GM21381 (cell line): Measurements from ENCODE around the gene CDC42BPA.
A peak's percentile ranks its signal among the peaks of the same experiment; 100 is the strongest.

Experiments used
- ATAC-seq: cut with Tn5 transposase; IDR thresholded peaks from one replicate; pipeline ENCODE4 v1.9.1; 2021; ENCODE audit warnings: mild to moderate bottlenecking, moderate library complexity; ENCODE audit not compliant: unreplicated experiment

Gene CDC42BPA

GRCh38 chr1:227335242-227336020, 17.1 kb upstream of the CDC42BPA start:
- no peak for ATAC-seq

DNA sequence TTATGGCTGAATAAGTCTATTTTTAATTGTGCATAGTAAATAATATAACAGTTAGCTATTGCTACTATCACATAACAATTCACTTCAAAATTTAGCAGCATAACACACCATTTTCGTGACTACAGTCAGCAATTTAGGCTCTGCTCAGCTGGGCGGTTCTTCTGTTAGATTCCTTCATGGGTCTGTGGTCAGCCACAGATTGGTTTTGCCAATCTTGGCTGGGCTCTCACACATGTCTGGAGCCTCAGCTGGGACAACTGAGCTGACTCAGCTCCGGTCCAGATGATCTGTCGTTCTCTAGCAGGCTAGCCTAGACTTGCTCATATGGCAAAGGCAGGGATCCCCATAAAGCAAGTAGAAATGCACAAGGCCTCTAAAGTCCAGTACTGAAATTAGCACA, 15.1 kb upstream of the CDC42BPA start:
- ATAC-seq = no peak

DNA sequence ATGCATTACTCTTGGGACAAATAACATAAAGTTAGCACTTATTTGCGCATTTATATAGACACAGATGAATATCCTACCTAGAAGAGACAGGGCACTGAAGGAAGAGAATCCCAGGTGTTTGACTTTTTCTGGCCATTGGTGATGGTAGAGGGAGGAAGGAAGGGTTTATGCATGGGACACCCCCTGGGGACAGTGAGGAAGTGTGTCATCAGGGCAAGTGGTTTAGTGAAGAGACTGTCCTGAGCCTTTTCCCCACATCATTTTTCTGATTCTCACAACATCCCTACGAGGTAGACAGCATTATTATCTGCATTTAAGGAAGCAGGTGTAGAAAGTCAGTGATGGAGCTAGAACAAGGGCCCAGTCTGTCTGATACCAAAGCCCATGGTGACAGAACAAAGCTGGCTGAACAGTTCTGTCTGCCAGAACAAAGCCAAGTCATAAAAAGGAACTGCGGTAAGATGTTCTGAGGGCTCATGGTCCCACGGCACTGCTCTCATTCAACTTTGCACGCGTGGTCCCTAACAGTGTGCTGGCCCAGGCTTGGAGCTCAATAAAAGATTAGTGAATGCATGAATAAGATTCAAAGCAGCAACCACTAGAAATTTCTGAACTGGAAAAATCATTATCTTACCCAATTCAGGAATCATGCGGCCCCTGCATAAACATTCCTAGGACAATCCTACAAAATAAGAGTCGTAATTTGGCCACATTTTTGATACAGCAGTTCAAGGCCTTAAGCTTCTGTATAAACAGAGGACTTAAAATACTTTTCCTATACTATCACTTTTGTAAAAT, 12.2 kb upstream of the CDC42BPA start:
- ATAC-seq = no peak

GRCh38 chr1:227328405-227329019, 10.2 kb upstream of the CDC42BPA start:
- ATAC-seq = no peak

- no peak for ATAC-seq
These were observed 6.9 kb upstream of the CDC42BPA start for GRCh38 chr1:227325156-227325555.

DNA sequence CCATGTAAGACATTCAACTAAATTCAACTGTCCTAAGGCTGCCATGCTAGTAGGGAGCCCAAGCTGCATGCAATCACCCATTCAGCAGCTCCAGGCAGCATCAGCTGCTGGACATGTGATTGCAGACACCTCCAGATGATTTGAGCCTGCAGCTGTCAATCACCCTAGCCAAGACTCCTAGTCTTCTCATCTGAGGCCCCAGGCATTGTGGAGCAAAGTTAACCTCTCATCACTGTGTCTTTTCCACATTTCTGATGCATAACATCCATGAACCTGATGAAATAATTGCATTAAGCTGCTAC, 5.6 kb upstream of the CDC42BPA start:
- ATAC-seq = no peak

DNA sequence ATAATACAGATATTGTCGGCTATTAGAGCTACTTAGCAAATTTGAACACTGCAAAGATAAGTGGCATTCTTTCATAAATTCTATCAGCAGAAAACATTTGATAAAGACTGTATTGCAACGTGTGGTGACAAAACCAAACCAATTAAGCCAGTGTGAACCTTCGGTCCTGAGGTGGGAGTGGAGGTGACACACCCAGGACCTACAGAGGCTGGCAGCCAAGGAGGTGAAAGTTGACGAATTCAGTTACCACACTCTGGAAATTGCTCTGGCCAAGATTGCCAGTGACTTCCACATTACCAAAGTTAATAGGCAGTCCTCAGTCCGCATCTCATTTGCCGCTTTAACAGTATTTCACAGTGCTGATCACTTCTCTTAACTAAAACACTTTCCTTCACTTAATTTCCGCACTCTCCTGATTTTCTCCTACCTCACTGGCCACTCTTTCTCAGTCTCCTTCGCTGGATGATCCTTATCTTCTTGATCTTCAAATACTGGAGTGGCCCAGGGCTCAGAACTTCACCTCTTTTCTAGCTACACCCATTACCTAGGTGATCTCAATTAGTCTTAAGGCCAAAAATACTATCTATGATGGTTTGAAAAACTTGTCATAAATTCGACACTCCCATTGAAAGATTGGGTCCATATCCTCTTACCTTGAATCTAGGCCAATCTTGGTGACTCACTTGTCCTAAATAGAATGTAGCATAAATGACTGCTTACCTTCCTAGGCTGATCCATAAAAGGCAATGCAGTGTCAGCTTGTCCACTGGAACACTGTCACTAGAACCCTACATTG, 5.1 kb upstream of the CDC42BPA start:
- ATAC-seq = no peak

GRCh38 chr1:227322376-227322775, 4.1 kb upstream of the CDC42BPA start:
- ATAC-seq = no peak

GRCh38 chr1:227321035-227321434, 2.7 kb upstream of the CDC42BPA start:
- ATAC-seq = peak; percentile 48

- no peak for ATAC-seq
These were observed 2.2 kb upstream of the CDC42BPA start for GRCh38 chr1:227320476-227320875.

GRCh38 chr1:227318853-227319607, 738 bp upstream of the CDC42BPA start:
- ATAC-seq = no peak

GRCh38 chr1:227317523-227318015, 723 bp downstream of the CDC42BPA start:
- ATAC-seq = no peak

GRCh38 chr1:227317011-227317451, 1.3 kb downstream of the CDC42BPA start:
- ATAC-seq = no peak

DNA sequence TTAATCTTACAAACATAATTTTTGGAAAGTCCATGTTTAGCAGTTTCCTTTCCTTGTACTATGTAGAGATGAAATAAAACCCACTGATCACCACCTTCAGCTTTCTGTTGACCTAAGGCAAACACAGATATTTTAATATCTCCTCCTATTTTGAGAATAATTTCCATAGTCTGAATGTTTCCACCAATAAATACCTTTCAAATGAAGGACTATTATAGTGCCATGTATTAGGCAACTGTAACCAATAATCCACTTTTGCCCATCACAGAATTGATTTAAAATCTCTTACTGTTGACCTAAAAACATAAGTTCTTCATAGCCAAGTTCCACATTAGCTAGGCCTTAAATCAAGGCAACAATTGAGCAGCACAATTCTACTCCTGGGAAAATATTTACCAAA, 1.8 kb downstream of the CDC42BPA start:
- ATAC-seq = no peak

DNA sequence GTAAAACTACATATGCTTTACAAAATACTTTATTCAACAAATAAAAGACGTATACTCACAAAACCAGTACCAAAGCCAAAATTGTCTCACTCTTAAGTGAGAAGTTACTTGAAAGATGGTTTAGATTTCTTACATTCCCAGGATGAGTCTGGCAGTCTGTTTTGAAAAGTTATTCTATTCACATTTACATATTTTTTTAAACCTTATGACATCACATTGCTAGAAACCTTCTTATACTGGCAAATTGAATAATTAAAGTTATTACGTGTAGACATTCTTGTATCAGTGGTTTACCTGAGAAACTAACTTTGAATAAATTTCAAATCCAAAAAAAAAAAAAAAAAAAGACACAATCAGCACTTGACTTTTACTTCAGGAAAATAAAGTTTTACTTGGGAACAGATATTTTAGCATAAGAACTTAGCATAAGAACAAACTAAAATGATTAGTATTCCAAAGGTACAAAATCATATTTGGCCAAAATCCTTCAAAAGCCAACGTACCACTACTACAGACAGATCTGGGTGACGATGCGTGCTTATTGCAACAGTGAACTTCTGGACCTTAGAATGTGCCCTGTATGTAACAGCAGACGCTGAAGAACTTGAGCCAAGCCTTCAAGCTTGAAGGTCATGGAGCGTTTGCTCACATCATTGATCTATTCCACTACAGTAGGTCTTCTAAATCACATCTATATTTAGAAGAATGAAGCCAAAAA, 2.5 kb downstream of the CDC42BPA start:
- ATAC-seq = no peak

DNA sequence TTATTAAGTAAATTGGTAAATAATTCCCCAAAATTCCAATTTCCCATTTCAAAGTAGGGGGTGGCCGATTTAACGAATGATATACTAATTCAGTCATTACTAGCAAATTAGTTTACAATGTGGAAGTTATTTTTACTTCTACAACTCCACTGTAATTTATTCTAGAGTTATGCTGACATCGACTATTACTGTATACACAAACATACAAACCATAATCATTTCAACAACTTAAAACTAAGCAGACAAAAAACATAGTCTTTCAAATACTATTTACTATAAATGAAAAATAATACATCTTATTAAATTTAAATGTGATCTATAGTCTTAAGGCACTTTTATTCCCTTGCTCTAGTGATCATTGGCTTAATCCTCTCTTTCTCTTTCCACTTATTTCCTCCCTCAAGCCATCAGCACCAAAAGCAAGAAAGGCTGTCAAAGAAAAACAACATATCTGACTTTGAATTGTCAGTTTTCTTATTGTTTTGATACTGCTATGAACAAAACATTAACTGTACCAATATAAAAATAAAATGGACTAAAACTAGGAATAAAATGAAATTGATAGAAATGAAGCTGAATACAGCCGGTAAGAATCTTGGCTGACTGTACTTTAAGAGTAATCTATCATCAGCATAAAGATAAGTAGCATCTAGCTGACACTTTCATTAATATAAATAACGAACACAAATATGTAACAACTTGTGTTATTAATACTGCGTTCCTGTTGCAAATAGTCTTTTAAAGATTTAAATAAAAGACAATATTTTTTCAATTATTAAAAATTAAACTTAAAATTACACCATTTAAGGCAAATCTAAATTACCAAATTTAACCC, 4.1 kb downstream of the CDC42BPA start:
- ATAC-seq = no peak

DNA sequence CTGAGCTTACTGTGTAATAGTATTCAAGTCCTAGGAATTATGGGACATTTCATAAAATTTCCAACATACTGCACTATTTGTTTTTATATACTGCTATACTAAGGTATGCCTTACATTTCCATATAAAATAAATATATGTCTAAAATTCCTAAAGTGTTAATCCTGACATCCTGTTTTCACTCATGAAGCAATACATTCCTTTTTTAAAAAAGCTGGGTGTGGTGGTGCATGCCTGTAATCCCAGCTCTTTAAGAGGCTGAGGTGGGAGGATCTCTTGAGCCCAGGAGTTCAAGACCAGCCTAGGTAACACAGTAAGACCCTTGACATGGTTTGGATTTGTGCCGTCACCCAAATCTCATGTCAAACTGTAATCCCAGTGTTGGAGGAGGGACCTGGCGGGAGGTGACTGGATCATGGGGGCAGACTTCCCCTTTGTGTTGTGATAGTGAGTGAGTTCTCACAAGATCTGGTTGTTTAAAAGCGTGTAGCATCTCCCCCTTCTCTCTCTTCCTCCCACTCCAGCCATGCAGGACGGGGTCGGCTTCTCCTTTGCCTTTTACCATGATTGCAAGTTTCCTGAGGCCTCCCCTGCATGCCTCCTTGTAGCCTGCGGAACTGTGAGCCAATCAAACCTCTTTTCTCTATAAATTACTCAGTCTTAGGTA, 5.8 kb downstream of the CDC42BPA start:
- no peak for ATAC-seq

DNA sequence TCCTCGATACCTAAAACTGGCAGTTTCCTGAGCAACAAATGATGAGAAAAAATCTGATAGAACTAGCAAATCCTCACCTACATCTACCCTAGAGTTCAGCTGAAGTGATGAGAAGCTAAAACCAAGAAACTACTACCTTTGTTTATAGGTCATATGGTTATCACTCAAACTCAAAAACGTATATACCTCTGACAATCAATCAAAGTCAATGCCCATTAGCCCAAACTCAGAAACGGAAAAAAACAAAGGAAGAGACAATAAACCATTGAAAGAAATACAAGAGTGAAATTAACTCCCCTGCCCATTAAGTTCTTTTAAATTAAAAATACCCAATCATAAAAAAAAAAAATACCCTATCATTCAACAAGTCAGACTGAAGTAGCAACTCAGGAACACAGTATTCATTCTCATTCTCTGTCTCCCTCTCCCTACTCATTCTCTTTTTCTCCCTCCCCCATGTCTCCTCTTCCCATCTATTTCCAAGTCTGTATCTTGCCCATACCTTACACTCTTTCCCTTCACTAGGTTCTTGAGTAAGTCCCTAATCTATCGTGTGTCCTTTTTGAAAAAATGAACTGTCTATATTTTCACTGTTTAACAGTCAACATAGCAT, 6.8 kb downstream of the CDC42BPA start:
- ATAC-seq = no peak
